ENCODE data around the gene CEMIP. TPM values are rescaled to one million over a fixed set of nuclear protein-coding genes. Genes with fewer than 3 reads are reported as not detected.

Gene CEMIP
- total and polyA plus RNA-seq, 10 of the 15 experiments (the other 5 are each of a cell fraction or from before 2014, with no cell fraction given): 0.01 to 0.44 (median 0.16) TPM; not detected in 6

DNA sequence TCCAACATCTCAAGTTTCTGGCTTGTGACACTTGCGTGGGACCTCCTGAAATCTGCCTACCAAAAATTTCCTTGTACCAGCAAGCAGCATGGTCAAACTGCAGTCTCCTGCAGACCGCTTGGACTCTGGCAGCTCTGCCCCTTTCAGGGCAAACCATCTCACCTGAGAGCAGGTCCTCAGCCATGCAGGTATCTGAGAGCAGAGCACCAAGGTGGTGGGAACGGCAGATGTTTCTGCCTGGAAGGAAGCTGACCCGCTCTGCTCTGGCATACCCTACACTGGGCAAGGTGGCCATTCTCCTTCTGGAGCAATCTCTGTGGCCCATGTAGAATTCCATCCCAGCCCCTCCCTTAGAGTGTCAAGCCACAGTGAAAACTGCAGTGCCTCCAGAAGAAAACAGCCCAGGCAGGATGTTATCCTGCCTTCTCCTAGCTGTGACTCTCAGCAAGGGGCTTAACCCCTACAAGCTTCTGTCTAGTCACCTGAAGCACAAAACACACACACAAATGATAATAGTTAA, 188.9 kb downstream of the CEMIP start:
- H2AFZ ChIP-seq (ENCODE audit: control insufficient read depth, low read depth, low read length): no peak overlapping the region
- 98% methylated on average over 4 of the region's 4 CpGs for WGBS (ENCODE audit: insufficient coverage, insufficient replicate concordance, low lambda C conversion rate, missing lambda C conversion rate)
- intact Hi-C loops (cut with micrococcal nuclease; ENCODE audit: unreplicated experiment): no loop called here
- ATAC-seq (no peak), FAIRE-seq (no peak), DNase-seq (ENCODE audit: low read depth, low spot score) (no peak)
- H3K36me3 ChIP-seq (ENCODE audit: control insufficient read depth in 2 of 2, insufficient read depth in 2 of 2, low read length in 1 of 2): no peaks in the 10 kb centered on the region; a peak in 1 of 4 replicates
- ChIA-PET POLR2A (no interaction called here), CTCF (interaction anchor here (0.6 to 4.4 kb wide), 14 partner anchors 8 to 545 kb away, joined by 3 to 39 read pairs (median 4); no protein-coding TSS in a partner anchor), SMC1A (ENCODE audit: uncharacterized antibody, unreplicated experiment) (interaction anchor here (0.6 to 4.3 kb wide), 8 partner anchors 13 to 512 kb away, joined by 3 to 18 read pairs (median 4); no protein-coding TSS in a partner anchor), RAD21 (ENCODE audit: unreplicated experiment) (interaction anchor here (1.0 to 3.8 kb wide), 6 partner anchors 12 to 348 kb away, joined by 3 to 23 read pairs (median 6); partner anchors contain the start of gene CEMIP)
- no peak overlapping the region for H3K4me3 ChIP-seq
- H3K4me1 ChIP-seq (ENCODE audit: control insufficient read depth, insufficient read depth, low read length): no peaks in the 10 kb centered on the region
- H3K4me2 ChIP-seq (ENCODE audit: control insufficient read depth, insufficient read depth): no peak overlapping the region
- H3K9ac ChIP-seq (ENCODE audit: control insufficient read depth, insufficient read depth, low read length): no peak overlapping the region
- H3K79me2 ChIP-seq (ENCODE audit: control insufficient read depth, insufficient read depth, low read length): no peaks in the 10 kb centered on the region
- no peaks in the 10 kb centered on the region for H3K9me3 ChIP-seq (replicated peaks; ENCODE audit: control insufficient read depth, insufficient read depth, low read length)
- in situ Hi-C loops (cut with MboI): no loop called here
- no peak overlapping the region for H3K27ac ChIP-seq (ENCODE audit: control insufficient read depth, insufficient read depth)
- no TSS peak for BruUV-seq (replicated peaks)
- TF ChIP-seq, protein P1, sequence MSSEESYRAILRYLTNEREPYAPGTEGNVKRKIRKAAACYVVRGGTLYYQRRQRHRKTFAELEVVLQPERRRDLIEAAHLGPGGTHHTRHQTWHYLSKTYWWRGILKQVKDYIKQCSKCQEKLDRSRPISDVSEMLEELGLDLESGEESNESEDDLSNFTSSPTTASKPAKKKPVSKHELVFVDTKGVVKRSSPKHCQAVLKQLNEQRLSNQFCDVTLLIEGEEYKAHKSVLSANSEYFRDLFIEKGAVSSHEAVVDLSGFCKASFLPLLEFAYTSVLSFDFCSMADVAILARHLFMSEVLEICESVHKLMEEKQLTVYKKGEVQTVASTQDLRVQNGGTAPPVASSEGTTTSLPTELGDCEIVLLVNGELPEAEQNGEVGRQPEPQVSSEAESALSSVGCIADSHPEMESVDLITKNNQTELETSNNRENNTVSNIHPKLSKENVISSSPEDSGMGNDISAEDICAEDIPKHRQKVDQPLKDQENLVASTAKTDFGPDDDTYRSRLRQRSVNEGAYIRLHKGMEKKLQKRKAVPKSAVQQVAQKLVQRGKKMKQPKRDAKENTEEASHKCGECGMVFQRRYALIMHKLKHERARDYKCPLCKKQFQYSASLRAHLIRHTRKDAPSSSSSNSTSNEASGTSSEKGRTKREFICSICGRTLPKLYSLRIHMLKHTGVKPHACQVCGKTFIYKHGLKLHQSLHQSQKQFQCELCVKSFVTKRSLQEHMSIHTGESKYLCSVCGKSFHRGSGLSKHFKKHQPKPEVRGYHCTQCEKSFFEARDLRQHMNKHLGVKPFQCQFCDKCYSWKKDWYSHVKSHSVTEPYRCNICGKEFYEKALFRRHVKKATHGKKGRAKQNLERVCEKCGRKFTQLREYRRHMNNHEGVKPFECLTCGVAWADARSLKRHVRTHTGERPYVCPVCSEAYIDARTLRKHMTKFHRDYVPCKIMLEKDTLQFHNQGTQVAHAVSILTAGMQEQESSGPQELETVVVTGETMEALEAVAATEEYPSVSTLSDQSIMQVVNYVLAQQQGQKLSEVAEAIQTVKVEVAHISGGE (CRISPR knock-in tag; IDR thresholded peaks at IDR 0.05): no peak
- TF ChIP-seq CREM (IDR thresholded peaks at IDR 0.05; ENCODE audit: low read depth) (no peak), ZSCAN29 (IDR thresholded peaks at IDR 0.05) (no peak), MYC (IDR thresholded peaks at IDR 0.05; ENCODE audit: insufficient read depth, insufficient read length, insufficient replicate concordance, low read length, severe bottlenecking) (no peak), MEF2A (IDR thresholded peaks at IDR 0.05; ENCODE audit: insufficient read depth, low read depth, low read length) (no peak), SMAD1 (IDR thresholded peaks at IDR 0.05; ENCODE audit: low read depth, partially characterized antibody) (no peak), FOXM1 (IDR thresholded peaks at IDR 0.05; ENCODE audit: low read depth, low read length) (no peak), GATAD2B (conservative IDR thresholded peaks at IDR 0.05; ENCODE audit: low read depth) (no peak), EP300 (IDR thresholded peaks at IDR 0.05; ENCODE audit: borderline replicate concordance in 1 of 2, control insufficient read depth in 1 of 2, low read depth in 2 of 2, low read length in 2 of 2) (no peak)
- TF ChIP-seq, protein P2, sequence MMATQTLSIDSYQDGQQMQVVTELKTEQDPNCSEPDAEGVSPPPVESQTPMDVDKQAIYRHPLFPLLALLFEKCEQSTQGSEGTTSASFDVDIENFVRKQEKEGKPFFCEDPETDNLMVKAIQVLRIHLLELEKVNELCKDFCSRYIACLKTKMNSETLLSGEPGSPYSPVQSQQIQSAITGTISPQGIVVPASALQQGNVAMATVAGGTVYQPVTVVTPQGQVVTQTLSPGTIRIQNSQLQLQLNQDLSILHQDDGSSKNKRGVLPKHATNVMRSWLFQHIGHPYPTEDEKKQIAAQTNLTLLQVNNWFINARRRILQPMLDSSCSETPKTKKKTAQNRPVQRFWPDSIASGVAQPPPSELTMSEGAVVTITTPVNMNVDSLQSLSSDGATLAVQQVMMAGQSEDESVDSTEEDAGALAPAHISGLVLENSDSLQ (IDR thresholded peaks at IDR 0.05): no peak
- TF ChIP-seq, protein P3, sequence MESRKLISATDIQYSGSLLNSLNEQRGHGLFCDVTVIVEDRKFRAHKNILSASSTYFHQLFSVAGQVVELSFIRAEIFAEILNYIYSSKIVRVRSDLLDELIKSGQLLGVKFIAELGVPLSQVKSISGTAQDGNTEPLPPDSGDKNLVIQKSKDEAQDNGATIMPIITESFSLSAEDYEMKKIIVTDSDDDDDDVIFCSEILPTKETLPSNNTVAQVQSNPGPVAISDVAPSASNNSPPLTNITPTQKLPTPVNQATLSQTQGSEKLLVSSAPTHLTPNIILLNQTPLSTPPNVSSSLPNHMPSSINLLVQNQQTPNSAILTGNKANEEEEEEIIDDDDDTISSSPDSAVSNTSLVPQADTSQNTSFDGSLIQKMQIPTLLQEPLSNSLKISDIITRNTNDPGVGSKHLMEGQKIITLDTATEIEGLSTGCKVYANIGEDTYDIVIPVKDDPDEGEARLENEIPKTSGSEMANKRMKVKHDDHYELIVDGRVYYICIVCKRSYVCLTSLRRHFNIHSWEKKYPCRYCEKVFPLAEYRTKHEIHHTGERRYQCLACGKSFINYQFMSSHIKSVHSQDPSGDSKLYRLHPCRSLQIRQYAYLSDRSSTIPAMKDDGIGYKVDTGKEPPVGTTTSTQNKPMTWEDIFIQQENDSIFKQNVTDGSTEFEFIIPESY (IDR thresholded peaks at IDR 0.05): no peak
- no peaks in the 10 kb centered on the region for H4K20me1 ChIP-seq (ENCODE audit: control insufficient read depth, insufficient read depth)
- no peaks in the 10 kb centered on the region for H3K27me3 ChIP-seq (replicated peaks in 1 of 2; ENCODE audit: control insufficient read depth in 2 of 2, insufficient read depth in 2 of 2, low read length in 1 of 2)

All from GM12878 (cell line).